Gastroesophageal sphincter (tissue), 3 donors: Measurements from ENCODE around the gene RRAGD.

Experiments used
- CTCF ChIP-seq, 4 experiments: fragments of 200-600 bp in 2 of 4; fragments of 450-650 bp in 2 of 4; sonication (generic) in 1 of 4; IDR thresholded peaks; one replicate each; pipeline ENCODE4 v1.5.1; 2017 to 2019; ENCODE audit warnings: antibody characterized with exemption in 4 of 4, mild to moderate bottlenecking in 2 of 4, moderate library complexity in 2 of 4
- POLR2A ChIP-seq, 2 donors: fragments of 450-650 bp; IDR thresholded peaks; one replicate each; pipeline ENCODE4 v1.6.1; 2017; ENCODE audit warnings: antibody characterized with exemption in 2 of 2, mild to moderate bottlenecking in 2 of 2, moderate library complexity in 1 of 2

- no peak for TF ChIP-seq CTCF (IDR thresholded peaks at IDR 0.05)
- TF ChIP-seq POLR2A (IDR thresholded peaks at IDR 0.05), result no peak
Measured at GRCh38 chr6:89350281-89350966, 61.6 kb downstream of the RRAGD start.
